Loucy (cell line): ENCODE data around the gene NEBL.

Experiments
- EZH2phosphoT487 ChIP-seq: fragments of 200-600 bp; IDR thresholded peaks from 2 replicates; pipeline ENCODE4 v1.6.1; 2018; ENCODE audit warnings: antibody characterized with exemption, mild to moderate bottlenecking, moderate library complexity, borderline replicate concordance
- TF ChIP-seq, protein P1 (sequence below): fragments of 200-600 bp; sonication (generic); conservative IDR thresholded peaks from 2 replicates; pipeline ENCODE4 v1.5.1; 2014; ENCODE audit warnings: mild to moderate bottlenecking, antibody characterized with exemption, low read length

DNA sequence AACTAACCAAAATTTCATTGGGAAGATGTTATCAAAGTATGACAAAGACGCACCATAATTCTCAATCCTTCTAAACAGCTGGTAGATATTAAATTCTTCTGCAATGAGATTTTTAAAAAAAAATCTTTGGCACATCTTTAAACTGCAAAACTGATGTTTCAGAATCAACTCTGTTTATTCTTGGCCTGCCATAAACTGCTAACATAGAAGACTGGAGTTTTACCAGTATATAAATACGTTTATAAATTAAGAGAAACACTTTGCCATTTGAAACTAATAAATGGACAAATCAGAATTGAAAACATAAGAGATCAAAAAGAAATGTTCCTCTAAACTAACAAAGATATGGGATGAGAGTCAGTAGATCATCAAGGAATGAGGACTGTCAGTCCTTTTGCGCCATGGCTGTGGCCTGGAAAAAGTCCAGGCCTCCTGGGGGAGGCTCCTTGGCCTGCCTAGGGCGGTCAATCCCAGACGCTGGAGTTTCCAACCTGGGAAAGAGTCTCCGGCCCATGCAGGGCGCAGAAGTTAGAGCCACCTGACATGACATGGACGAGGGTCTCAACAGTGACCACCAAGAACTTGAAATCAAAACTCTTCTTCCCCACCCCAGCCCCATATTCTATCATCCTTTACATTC lies 34.2 kb upstream of the NEBL start:
- TF ChIP-seq, protein P1, sequence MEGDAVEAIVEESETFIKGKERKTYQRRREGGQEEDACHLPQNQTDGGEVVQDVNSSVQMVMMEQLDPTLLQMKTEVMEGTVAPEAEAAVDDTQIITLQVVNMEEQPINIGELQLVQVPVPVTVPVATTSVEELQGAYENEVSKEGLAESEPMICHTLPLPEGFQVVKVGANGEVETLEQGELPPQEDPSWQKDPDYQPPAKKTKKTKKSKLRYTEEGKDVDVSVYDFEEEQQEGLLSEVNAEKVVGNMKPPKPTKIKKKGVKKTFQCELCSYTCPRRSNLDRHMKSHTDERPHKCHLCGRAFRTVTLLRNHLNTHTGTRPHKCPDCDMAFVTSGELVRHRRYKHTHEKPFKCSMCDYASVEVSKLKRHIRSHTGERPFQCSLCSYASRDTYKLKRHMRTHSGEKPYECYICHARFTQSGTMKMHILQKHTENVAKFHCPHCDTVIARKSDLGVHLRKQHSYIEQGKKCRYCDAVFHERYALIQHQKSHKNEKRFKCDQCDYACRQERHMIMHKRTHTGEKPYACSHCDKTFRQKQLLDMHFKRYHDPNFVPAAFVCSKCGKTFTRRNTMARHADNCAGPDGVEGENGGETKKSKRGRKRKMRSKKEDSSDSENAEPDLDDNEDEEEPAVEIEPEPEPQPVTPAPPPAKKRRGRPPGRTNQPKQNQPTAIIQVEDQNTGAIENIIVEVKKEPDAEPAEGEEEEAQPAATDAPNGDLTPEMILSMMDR: no peak
- no peak for TF ChIP-seq EZH2phosphoT487
